22Rv1 (cell line): ENCODE data around the gene PHOSPHO2.
"Not testable (repeated sequence)": the region's sequence is repeated elsewhere in the genome, so short reads cannot be mapped to it uniquely, and the experiment has no call there.

Experiments used
- ZFX ChIP-seq: fragments of 450-650 bp; IDR thresholded peaks from 2 replicates; pipeline ENCODE4 v1.6.1; 2017; ENCODE audit warnings: antibody characterized with exemption, borderline replicate concordance
- TF ChIP-seq, protein P1 (sequence below): fragments of 450-650 bp; IDR thresholded peaks from 2 replicates; pipeline ENCODE4 v1.5.1; 2017; ENCODE audit warnings: mild to moderate bottlenecking

- TF ChIP-seq, protein P1, sequence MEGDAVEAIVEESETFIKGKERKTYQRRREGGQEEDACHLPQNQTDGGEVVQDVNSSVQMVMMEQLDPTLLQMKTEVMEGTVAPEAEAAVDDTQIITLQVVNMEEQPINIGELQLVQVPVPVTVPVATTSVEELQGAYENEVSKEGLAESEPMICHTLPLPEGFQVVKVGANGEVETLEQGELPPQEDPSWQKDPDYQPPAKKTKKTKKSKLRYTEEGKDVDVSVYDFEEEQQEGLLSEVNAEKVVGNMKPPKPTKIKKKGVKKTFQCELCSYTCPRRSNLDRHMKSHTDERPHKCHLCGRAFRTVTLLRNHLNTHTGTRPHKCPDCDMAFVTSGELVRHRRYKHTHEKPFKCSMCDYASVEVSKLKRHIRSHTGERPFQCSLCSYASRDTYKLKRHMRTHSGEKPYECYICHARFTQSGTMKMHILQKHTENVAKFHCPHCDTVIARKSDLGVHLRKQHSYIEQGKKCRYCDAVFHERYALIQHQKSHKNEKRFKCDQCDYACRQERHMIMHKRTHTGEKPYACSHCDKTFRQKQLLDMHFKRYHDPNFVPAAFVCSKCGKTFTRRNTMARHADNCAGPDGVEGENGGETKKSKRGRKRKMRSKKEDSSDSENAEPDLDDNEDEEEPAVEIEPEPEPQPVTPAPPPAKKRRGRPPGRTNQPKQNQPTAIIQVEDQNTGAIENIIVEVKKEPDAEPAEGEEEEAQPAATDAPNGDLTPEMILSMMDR = not testable (repeated sequence)
- TF ChIP-seq ZFX = not testable (repeated sequence)
Measured at GRCh38 chr2:169684712-169685111, 9.6 kb upstream of the PHOSPHO2 start.
